ENCODE measurements around the gene LGR6.
A peak's percentile ranks its signal among the peaks of the same experiment; 100 is the strongest.
"Not testable (repeated sequence)": the region's sequence is repeated elsewhere in the genome, so short reads cannot be mapped to it uniquely, and the experiment has no call there.

The LGR6 gene

DNA sequence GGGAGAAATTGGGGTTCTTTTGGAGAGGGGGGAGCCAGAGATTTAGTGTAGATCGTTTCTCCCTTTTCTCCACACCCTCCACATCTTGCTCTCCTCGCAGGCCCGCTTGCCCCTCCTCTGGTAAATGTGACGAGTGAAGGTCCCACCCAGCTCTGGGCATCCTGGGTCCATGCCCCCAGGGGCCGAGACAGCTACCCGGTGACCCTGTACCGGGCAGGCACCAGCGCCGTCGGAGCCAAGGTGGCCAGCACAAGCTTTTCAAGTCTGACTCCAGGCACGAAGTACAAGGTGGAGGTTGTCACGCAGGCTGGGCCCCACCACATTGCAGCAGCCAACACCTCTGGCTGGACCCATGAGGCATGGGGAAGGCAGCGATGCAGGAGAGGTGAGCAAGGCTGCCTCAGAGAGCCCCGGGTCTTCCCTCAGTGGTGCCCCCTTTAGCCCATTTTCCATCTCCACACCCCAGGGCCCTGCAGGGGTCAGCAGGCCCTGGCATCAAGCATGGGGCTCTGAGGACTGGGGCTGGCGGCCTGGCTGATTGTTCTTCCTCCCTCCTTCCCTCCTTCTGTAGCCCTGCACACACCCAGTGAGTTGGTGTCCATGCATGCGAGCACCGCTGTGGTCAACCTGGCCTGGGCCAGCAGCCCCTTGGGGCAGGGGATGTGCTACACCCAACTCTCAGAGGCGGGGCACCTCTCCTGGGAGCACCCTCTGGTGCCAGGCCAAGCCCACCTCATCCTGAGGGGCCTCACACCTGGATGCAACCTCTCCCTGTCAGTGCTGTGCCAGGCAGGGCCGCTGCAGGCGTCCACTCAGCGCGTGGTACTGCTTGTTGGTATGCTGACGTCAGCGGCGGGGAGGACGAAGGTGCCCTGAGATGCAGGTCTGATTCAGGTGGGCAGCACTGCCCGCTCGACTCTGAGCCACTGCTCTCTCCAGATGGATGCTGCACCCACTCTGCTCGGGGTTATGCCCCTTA, 16.4 kb upstream of the LGR6 start:
- no peak for DNase-seq (ENCODE audit: low read depth)

DNA sequence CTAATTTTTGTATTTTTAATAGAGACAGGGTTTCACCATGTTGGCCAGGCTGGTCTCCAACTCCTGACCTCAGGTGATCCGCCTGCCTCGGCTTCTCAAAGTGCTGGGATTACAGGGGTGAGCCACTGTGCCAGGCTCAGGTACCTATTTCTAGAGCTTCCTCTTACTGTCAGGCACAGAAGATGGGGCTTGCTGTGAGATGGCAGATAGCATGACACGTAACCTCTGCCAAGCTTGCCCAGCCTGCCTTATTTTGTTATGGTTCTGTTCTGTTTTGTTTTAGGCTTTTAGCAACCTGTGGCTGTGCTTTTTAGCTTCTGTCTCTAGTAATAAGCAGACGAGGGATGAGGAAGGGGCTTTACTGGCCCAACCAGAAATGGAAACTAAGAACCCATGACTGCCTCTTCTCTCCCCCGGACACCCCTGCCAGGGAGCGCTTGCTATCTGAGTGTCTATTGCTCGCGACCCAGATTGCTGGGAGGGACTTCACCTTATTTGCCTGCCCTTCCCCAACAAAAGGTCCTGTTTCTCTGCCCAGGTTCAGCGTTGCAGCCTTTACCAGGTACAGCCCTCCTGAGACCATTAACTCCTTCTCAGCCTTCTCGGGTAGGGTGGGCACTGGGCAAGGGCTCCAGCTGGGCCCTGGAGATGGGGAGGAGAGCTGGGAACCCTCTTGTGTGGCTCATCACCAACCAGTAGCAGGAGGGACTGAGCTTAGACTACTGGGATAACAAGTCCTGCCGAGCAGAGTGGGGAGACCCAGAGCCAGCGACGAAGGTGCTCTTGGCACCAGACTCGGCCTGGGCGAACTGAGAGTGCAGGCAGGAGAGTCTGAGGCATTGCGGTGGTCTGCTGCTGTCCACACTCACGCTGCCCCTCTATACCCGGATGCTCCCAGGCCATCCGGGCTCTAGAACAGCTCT, 13.5 kb upstream of the LGR6 start:
- no peak for DNase-seq (ENCODE audit: low read depth)

DNA sequence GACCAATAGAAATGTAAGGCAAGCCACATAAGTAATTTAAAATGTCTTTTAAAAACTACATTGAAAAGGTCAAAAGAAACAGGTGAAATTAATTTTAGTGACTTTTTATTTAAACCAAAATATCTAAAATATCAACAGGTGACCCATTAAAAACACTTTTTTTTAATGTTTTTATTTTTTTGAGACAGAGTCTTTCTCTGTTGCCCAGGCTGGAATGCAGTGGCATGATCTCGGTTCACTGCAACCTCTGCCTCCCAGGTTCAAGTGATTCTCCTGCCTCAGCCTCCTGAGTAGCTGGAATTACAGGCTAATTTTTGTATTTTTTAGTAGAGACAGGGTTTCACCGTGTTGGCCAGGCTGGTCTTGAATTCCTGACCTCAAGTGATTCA, 12.9 kb upstream of the LGR6 start:
- not testable (repeated sequence) for DNase-seq (ENCODE audit: low read depth)

DNA sequence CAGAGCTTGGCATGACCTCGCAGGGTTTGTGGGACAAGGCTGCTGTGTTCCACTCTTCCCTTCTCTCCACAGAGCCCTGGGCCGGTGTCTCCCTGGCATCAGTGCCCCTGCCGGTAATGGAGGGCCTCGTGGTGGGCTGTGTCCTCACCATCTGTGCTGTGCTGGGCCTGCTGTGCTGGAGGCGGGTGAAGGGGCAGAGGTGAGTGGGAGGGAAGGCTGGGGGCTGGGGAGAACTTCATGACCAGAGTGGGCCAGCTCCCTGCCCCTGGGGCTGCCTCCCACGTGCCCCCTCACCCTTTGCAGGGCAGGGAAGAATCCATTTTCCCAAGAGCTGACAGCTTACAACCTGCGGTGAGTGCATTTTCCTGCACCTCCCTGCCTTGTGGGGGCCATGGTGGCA, 12.0 kb upstream of the LGR6 start:
- DNase-seq (ENCODE audit: low read depth) = no peak

GRCh38 chr1:202182040-202182877, 11.3 kb upstream of the LGR6 start:
- DNase-seq (ENCODE audit: low read depth) = no peak

DNA sequence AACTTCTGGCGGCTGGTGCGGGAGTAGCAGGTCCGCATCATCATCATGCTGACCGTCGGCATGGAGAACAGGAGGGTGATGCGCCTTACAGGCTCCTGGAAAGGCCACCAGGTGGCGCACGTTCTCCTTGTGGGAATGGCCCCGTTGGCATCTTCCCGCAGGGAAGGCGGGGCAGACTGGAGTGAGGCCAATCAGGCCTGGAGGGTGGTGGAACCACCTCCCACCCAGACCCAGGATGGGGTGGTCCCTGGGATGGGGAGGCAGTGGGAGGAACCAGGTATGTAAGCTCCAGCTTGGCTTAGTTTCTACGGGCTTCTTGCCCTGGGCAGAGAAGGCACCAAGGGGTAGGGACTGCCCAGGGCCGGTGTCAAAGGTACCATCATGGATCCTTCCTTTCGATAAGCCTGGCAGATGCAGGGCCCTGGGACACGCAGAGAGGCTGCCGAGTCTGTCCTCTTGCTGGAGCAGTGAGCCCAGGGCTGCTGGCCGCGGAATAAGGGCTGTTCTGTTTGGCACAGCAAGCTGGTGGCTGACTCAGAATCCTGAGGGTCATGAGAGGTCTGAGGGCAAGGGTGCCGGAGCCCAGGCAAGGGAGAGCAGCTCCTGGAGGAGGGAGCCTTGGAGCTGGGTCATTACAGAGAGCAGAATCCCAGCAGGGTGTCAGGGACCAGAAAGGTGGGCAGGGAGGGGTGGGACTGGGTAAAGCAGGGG, 8.7 kb upstream of the LGR6 start:
- DNase-seq (ENCODE audit: low read depth) = peak; percentile 25

GRCh38 chr1:202186327-202186726, 7.3 kb upstream of the LGR6 start:
- DNase-seq (ENCODE audit: low read depth) = no peak

- DNase-seq (ENCODE audit: low read depth) = no peak
Measured at GRCh38 chr1:202187041-202187671, 6.4 kb upstream of the LGR6 start.

- DNase-seq (ENCODE audit: low read depth) = no peak
Measured at GRCh38 chr1:202187697-202188407, 5.7 kb upstream of the LGR6 start.

GRCh38 chr1:202189001-202189790, 4.4 kb upstream of the LGR6 start:
- no peak for DNase-seq (ENCODE audit: low read depth)

DNA sequence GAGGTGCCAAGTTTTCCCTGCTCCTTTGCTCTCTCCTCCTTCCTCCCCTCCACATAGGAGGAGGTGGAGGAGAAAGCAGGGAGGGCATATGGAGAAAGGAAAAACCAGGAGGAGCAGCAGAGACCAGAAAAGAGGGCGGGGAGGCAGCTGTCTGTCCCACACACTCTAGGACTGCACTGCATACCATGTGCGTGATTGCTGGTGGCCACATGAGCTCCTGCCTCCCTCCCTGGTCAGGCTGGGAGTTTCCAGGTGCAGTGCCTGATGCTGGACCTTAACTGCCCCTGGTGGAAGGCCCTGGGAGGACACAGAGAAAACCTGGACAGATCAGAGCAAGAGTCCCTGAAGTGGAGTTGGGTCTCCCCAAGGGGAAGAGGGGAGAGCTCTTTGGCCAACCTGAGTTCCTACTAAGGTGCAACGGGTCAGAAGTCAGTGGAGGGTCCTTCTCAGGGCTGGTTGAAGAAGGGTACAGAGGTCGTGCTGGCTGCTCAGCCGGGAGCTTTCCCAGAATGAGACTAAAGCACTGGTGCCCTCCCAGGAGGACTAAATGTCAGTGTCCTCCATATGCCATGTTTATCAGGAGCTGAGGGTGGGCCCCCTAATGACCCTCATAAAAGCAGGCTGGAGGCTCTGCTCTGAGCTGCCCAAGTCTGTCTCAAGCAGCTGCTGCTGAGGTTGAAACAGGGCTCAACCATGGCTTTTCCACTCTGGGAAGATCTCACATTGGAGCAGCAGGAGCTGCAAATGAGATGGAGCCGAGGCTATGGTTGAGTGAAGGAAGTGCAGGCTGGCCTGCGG, 3.5 kb upstream of the LGR6 start:
- DNase-seq (ENCODE audit: low read depth) = no peak

GRCh38 chr1:202191391-202191790, 2.2 kb upstream of the LGR6 start:
- DNase-seq (ENCODE audit: low read depth) = not testable (repeated sequence)

DNA sequence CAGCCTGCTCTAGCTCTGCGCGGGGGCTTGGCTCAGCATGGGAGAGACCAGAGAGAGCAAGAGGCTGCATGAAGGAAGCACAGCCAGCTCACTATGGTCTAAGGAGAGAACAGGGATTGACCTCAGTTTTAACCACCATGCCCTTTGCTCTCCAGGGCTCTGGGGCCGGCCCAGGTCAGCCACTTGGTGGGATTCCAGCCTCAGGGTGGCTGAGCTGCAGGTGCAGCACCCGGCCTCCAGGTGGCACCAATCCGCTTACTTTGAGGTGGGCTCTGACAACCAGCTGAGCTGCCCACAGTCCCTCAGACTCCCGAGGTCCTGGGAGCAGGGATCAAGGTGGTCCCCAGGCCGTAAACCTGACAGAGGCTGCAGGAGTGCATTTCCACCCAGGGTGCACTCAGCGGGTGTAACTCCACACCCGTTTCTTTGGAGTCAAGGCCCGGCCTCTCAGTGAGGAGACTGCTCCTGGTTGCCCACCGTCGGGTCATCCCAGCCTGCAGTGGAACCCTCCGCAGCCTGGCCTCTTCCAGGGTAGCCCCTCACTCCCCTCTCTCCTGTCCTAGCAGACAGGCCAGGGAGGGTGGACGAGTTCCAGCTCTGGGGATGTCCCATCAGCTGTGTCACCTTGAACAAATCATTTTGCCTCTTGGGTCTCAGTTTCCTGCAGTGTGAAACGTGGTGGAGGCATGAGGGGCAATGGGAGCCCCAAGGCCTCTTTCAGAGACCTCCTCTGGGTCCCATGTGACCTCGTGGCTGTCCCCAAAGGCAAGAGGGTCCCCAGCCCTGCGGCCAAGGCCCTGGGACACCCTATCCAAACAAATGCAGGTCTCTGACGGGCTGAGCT, 607 bp upstream of the LGR6 start:
- no peak for DNase-seq (ENCODE audit: low read depth)

DNA sequence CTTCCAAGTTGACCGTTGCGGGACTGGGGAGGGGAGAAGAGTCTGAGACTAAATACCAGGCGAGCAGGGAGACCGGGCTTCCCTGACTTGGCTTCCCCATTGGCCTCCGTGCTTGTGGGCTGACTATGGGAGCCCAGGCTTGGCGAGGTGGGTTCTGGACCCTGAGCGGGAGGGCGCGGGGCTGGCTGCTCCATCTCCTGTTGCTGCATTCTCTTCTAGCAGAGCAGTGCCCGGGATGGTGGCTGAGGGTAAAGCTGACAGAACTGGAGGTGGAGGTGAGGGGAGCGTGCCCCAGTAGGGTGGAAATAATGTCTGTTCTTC, 689 bp downstream of the LGR6 start:
- DNase-seq (ENCODE audit: low read depth) = no peak

DNA sequence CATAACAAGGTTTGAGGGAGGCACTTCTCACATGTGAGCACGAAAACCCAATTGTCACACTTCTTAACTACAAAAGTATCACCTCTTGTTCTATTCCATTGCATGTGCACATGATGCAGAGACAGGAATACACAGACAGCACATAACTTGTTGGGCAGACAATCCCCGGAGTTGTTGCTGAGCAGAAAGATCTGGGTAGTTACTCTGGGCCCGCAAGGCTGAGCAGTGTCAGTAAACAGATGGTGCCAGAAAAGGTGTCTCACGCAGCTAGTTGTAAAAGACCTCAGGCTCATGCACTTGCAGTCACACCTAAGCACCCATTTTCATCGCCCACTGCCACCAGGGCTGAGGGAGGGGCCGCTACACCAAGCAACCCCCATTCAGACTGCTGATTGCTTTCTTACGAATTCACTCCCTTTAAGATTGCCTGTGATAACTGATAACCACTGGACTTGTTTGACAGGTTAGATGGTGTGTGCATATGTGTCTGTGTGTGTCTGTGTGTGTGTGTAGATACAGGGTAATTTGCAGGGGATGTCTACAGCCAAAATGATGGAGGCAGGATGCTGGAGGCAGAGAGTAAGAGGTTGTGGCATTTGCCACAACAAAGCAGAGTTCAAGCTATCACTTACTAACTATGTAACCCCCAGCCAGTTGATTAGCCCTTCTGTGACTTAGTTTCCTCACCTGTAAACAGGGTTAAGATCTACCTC, 4.2 kb downstream of the LGR6 start:
- DNase-seq (ENCODE audit: low read depth) = no peak

DNA sequence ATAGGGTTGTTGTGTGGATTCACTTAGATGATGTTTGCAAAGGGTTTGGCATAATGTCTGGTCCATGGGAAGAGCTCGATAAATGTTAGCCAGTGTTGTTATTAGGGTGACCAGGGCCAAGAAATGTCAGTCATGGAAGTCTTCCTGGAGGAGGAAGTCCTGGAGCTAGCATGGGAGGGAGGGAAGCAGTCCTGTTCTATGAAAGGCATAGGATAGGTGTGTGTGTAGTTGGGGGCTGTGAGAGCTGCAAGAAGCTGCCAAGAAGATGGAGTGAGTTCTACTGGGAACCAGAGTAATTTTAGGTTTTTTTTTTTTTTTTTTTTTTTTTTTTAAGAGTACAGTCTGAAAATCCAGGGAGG, 4.7 kb downstream of the LGR6 start:
- DNase-seq (ENCODE audit: low read depth) = no peak

Measured in GM04503 (cell line).